ENCODE results near the gene MTAP.
A peak's percentile ranks its signal among the peaks of the same experiment; 100 is the strongest.

The MTAP gene

GRCh38 chr9:21778304-21778703 lies 24.1 kb upstream of the MTAP start:
- Histone ChIP-seq H3K27ac (no peak overlapping the region), H3K9me3 (ENCODE audit: control insufficient read depth, low read length) (no peaks in the 10 kb centered on the region), H3K9ac (no peak overlapping the region), H3K36me3 (ENCODE audit: control insufficient read depth, insufficient read depth, low read length) (no peaks in the 10 kb centered on the region), H3K4me3 (ENCODE audit: low read depth, low read length) (no peak overlapping the region), H3K27me3 (ENCODE audit: control insufficient read depth, insufficient read depth, low read length) (no peaks in the 10 kb centered on the region), H3K4me1 (no peaks in the 10 kb centered on the region), H3K79me2 (no peaks in the 10 kb centered on the region), H2AFZ (no peak overlapping the region), H3K4me2 (ENCODE audit: low read length) (no peak overlapping the region)
- no peak for TF ChIP-seq CTCF (IDR thresholded peaks at IDR 0.05)

GRCh38 chr9:21779397-21779796 lies 23.0 kb upstream of the MTAP start:
- Histone ChIP-seq H3K79me2 (no peaks in the 10 kb centered on the region), H3K36me3 (ENCODE audit: control insufficient read depth, insufficient read depth, low read length) (no peaks in the 10 kb centered on the region)

GRCh38 chr9:21781656-21782055 lies 20.8 kb upstream of the MTAP start:
- no peak overlapping the region for H2AFZ ChIP-seq
- H3K4me1 ChIP-seq: no peaks in the 10 kb centered on the region
- TF ChIP-seq CTCF (IDR thresholded peaks at IDR 0.05): no peak
- H3K79me2 ChIP-seq: no peaks in the 10 kb centered on the region
- peak overlapping the region; percentile 25 for H3K4me2 ChIP-seq (ENCODE audit: low read length)
- no peaks in the 10 kb centered on the region for H3K36me3 ChIP-seq (ENCODE audit: control insufficient read depth, insufficient read depth, low read length)
- no peak overlapping the region for H3K27ac ChIP-seq
- H3K9me3 ChIP-seq (ENCODE audit: control insufficient read depth, low read length): no peaks in the 10 kb centered on the region
- H3K27me3 ChIP-seq (ENCODE audit: control insufficient read depth, insufficient read depth, low read length): no peaks in the 10 kb centered on the region
- no peak overlapping the region for H3K4me3 ChIP-seq (ENCODE audit: low read depth, low read length)
- no peak overlapping the region for H3K9ac ChIP-seq

More at GRCh38 chr9:21779397-21779796, 23.0 kb upstream of the MTAP start:
- Histone ChIP-seq H3K27ac (no peak overlapping the region), H3K4me3 (ENCODE audit: low read depth, low read length) (no peak overlapping the region), H2AFZ (no peak overlapping the region), H3K4me1 (no peaks in the 10 kb centered on the region), H3K4me2 (ENCODE audit: low read length) (no peak overlapping the region), H3K9me3 (ENCODE audit: control insufficient read depth, low read length) (no peaks in the 10 kb centered on the region), H3K27me3 (ENCODE audit: control insufficient read depth, insufficient read depth, low read length) (no peaks in the 10 kb centered on the region), H3K9ac (no peak overlapping the region)
- TF ChIP-seq CTCF (IDR thresholded peaks at IDR 0.05): no peak

GRCh38 chr9:21782205-21782604 lies 20.2 kb upstream of the MTAP start:
- H3K36me3 ChIP-seq (ENCODE audit: control insufficient read depth, insufficient read depth, low read length): no peaks in the 10 kb centered on the region

More at GRCh38 chr9:21782205-21782604, 20.2 kb upstream of the MTAP start:
- TF ChIP-seq CTCF (IDR thresholded peaks at IDR 0.05): no peak
- no peak overlapping the region for H3K9ac ChIP-seq
- H3K27me3 ChIP-seq (ENCODE audit: control insufficient read depth, insufficient read depth, low read length): no peaks in the 10 kb centered on the region
- H3K4me2 ChIP-seq (ENCODE audit: low read length): peak overlapping the region; percentile 50
- H2AFZ ChIP-seq: no peak overlapping the region
- H3K4me1 ChIP-seq: no peaks in the 10 kb centered on the region
- H3K4me3 ChIP-seq (ENCODE audit: low read depth, low read length): peak overlapping the region; percentile 8
- H3K9me3 ChIP-seq (ENCODE audit: control insufficient read depth, low read length): no peaks in the 10 kb centered on the region
- no peak overlapping the region for H3K27ac ChIP-seq
- no peaks in the 10 kb centered on the region for H3K79me2 ChIP-seq

All from parathyroid adenoma (tissue), 2 donors.